Activated CD8-positive, alpha-beta memory T cell treated with anti-CD3 and anti-CD28 coated beads, Interleukin-2, amount 10 ng/mL, durations not matched to agents 7 days and 5 days (primary cell): ENCODE results near the gene KIF1A. TPM values are rescaled to one million over a fixed set of nuclear protein-coding genes. Genes with fewer than 3 reads are reported as not detected.
"Not testable (repeated sequence)": the region's sequence is repeated elsewhere in the genome, so short reads cannot be mapped to it uniquely, and the experiment has no call there.

Experiments used
- ATAC-seq: fragments of 150-1000 bp; cut with Tn5 transposase; one replicate; pipeline ENCODE4 v1.10.0; 2021; ENCODE audit warnings: moderate library complexity
- CTCF ChIA-PET: fragments of 350-600 bp; sonication (Branson Sonifier 250); formaldehyde crosslinking; loops from one replicate; lab custom pipeline; 2021; ENCODE audit warnings: antibody characterized with exemption; lab: Charles Lee
- DNase-seq: peaks from one replicate; pipeline ENCODE4 v3.0.0-alpha.2; 2020
- H3K27ac Mint-ChIP-seq: one replicate; pipeline ENCODE4 v1.8.0; 2021; ENCODE audit warnings: mild to moderate bottlenecking, mixed read lengths
- H3K27me3 Mint-ChIP-seq: one replicate; pipeline ENCODE4 v1.8.0; 2021; ENCODE audit warnings: mixed read lengths
- H3K36me3 Mint-ChIP-seq: one replicate; pipeline ENCODE4 v1.8.0; 2021; ENCODE audit warnings: mild to moderate bottlenecking, mixed read lengths
- H3K4me1 Mint-ChIP-seq: one replicate; pipeline ENCODE4 v1.8.0; 2021; ENCODE audit warnings: mixed read lengths
- H3K4me3 Mint-ChIP-seq: one replicate; pipeline ENCODE4 v1.8.0; 2021; ENCODE audit warnings: mild to moderate bottlenecking, moderate library complexity, mixed read lengths
- H3K9me3 Mint-ChIP-seq: one replicate; pipeline ENCODE4 v1.8.0; 2022; ENCODE audit warnings: low read depth, mixed read lengths
- total RNA-seq, 2 experiments: library from RNA; stranded (reverse); gene quantifications; one replicate each; pipeline ENCODE4 v1.2.3, GENCODE V29; 2021

The KIF1A gene
- total RNA-seq, 2 experiments from 2014 or later, result 0.76 to 4.6 TPM

- peaks cover 20% of the 10 kb centered on the region for H3K4me1 Mint-ChIP-seq
- CTCF ChIA-PET, result interaction anchor here (1.7 kb wide), 1 partner anchor 170 kb away, joined by 4 read pairs; no protein-coding TSS in a partner anchor
- H3K4me3 Mint-ChIP-seq, result peak overlapping the region; percentile 52
- not testable (repeated sequence) for H3K9me3 Mint-ChIP-seq, H3K36me3 Mint-ChIP-seq, H3K27me3 Mint-ChIP-seq, ATAC-seq, DNase-seq, H3K27ac Mint-ChIP-seq
Observed at GRCh38 chr2:240683980-240684728, 135.9 kb downstream of the KIF1A start.

DNA sequence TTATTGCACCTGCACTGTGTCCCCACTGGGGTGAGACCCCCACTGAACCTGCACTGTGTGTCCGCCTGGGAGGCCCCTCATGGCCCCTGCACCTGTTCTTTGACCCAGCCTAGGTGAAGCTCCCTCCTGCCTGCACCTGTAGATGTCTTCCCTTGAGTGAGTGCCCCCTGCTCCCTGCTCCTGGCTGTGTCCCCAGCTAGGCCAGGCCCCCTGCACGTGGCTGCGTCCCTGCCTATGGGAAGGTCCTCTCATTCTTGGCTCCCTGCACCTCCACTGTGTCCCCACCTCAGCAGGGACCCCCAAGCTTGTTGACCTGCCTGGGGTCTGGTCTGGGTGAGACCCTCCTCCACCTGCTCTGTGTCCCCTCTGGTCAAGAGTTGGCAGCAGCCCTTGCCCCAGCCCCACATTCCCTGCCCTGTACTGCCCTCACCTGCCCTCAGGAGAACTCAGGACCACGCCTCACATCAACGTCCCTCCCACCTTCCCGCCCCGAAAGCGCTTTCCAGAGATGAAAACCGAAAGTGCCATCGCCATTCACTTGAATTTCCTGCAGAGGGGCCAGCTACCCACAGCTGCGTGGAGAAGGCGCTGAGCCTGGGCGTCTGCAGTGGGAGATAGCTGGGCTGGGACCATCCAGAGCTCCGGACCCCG is 136.6 kb downstream of the KIF1A start:
- H3K36me3 Mint-ChIP-seq, H3K27ac Mint-ChIP-seq, DNase-seq, H3K9me3 Mint-ChIP-seq, H3K27me3 Mint-ChIP-seq: not testable (repeated sequence)
- ATAC-seq, result peak; percentile 63
- peaks cover 20% of the 10 kb centered on the region for H3K4me1 Mint-ChIP-seq
- CTCF ChIA-PET, result interaction anchor here (0.6 to 1.7 kb wide), 2 partner anchors 67 to 169 kb away, joined by 4 read pairs; no protein-coding TSS in a partner anchor
- peak overlapping the region; percentile 52 for H3K4me3 Mint-ChIP-seq

DNA sequence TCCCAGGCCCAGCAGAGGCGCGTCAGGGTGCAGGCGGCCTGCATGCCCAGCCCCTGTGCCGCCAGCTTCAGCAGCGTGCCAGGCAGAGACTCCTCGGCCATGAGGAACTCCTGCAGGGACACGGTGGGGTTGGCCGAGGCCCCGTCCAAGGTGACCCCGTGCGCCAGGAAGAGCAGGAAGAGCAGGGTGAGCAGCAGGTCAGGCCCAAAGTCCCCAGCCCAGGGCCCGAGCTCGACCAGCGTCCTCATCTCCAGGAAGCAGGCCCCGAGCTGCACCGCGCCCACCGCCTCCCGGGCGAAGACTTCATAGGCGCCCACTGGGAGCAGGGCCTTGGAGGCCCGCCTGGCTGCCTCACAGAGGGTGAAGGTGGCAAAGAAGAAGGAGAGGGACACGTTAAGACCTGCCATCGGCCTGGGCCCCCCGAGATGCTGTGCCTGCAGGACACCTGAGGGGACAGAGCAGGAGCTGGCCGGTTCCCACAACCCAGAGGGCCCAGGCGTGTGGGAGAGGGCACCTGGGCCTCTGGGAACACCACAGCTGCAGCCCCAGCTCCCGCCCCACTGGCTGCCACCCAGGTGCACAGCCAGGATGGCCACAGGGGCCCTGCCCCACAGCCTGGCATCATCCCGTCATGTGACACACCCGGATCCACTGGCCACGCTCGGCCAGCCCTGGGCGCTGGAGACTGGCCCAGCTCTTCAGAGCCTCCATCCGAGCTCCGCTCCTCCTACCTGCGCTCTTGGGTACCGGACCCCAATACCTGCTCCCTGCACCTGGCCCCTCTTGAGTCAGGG is 137.4 kb downstream of the KIF1A start, which contains the start of gene AQP12B:
AQP12B (minus strand) TSS at position 455 of the 794 bp plus-strand sequence; CDS start at position 407, 48 bp downstream.
- H3K27me3 Mint-ChIP-seq, H3K4me3 Mint-ChIP-seq, H3K36me3 Mint-ChIP-seq, H3K27ac Mint-ChIP-seq, ATAC-seq, H3K9me3 Mint-ChIP-seq, DNase-seq: not testable (repeated sequence)
- CTCF ChIA-PET, result interaction anchor here (0.6 kb wide), 1 partner anchor 66 kb away, joined by 4 read pairs; no protein-coding TSS in a partner anchor
- H3K4me1 Mint-ChIP-seq, result peaks cover 20% of the 10 kb centered on the region

DNA sequence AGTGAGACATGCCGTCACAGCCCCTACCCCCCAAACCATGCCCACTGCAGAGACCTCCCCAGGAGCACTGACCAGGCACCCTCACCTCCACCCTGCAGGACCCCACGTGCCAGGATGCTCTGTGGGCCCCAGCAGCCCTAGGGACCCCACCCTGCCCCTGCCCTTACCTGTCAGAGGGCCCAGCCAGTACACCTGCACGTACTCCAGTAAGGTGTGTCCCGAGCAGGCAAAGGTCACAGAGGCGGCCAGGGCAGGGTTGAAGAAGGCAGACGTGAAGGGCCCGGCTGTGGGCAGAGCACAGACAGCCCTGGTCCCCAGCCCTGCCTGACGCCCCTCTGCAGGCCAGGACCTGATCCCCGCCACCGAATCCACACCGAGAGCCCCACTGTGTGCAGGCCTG is 139.8 kb downstream of the KIF1A start:
- H3K4me1 Mint-ChIP-seq, H3K9me3 Mint-ChIP-seq, ATAC-seq, DNase-seq, H3K4me3 Mint-ChIP-seq, H3K27me3 Mint-ChIP-seq, H3K36me3 Mint-ChIP-seq, CTCF ChIA-PET, H3K27ac Mint-ChIP-seq: not testable (repeated sequence)

GRCh38 chr2:240678909-240679308 is 141.1 kb downstream of the KIF1A start:
- ATAC-seq, H3K27ac Mint-ChIP-seq, H3K9me3 Mint-ChIP-seq, H3K36me3 Mint-ChIP-seq, DNase-seq, H3K4me1 Mint-ChIP-seq, CTCF ChIA-PET, H3K27me3 Mint-ChIP-seq, H3K4me3 Mint-ChIP-seq: not testable (repeated sequence)

DNA sequence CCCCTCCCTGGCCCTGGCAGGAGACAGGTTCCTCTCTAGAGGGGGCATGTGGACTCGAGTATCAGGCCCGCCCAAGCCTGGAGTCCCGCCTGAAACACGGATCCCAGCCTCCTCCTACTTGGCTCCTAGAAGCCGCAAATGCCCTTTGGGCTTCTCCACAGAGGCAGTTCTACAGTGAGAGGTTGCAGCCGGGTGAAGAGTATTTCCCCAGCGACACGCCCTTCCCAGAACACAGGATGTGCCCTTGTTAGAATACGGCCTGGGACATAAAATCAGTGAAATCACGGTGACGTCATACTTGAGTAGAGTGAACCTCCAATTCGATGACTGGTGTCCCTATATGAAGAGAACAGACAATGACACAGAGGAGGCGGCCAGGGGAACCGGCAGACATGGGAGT is 142.0 kb downstream of the KIF1A start:
- H3K4me3 Mint-ChIP-seq, ATAC-seq, DNase-seq, H3K9me3 Mint-ChIP-seq, H3K36me3 Mint-ChIP-seq, H3K27ac Mint-ChIP-seq, CTCF ChIA-PET, H3K4me1 Mint-ChIP-seq: not testable (repeated sequence)
- peaks cover 14% of the 10 kb centered on the region for H3K27me3 Mint-ChIP-seq

DNA sequence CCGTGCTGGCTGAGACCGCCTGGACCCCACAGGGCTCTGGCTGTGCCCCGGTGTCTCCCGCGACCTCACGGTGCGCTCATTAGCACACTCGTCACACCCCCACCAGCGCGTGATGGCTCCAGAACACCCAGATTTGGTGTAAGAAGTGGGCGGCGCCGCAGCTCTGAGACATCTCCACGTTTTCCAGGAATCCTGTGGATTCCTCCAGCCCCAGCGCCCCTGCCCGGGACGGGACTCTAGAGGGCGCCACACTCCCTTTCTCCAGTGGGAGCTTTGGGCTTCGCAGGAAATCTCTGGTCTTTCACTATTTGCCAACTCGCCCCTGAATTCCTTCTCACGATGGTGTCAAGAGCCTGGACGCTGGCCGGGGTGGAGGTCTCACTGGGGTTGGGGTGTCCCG is 144.7 kb downstream of the KIF1A start:
- peaks cover 33% of the 10 kb centered on the region for H3K27me3 Mint-ChIP-seq
- H3K9me3 Mint-ChIP-seq, H3K36me3 Mint-ChIP-seq, DNase-seq, H3K4me3 Mint-ChIP-seq, CTCF ChIA-PET, H3K4me1 Mint-ChIP-seq, ATAC-seq, H3K27ac Mint-ChIP-seq: not testable (repeated sequence)

DNA sequence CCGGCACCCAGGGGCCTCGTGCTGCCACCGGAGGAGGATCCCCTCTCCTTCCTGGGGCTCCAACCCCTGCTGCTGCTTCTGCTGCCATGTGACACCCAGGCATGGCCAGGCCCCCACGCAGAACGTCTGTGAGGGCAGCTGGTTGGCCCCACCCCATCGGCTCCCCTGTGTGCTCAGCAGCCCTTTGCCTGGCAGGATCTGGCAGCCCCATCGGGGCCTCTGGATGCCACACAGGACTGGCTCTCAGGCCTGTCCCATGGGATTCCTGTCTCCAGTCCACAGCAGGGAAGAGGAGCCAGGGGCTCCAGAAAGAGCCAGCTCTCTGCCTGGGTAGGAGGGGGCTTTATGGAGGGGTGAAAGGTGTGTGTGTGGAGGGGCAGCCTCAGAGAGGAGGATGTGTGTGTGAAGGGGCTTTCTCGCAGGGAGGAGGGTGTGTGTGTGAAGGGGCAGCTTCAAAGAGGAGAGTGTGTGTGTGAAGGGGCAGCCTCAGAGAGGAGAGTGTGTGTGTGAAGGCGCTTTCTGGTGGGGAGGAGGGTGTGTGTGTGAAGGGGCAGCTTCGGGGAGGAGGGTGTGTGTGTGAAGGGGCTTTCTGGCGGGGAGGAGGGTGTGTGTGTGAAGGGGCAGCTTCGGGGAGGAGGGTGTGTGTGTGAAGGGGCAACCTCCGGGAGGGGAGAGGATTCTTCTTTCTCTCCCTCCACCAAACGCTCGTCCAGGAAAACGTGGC is 145.4 kb downstream of the KIF1A start:
- H3K4me3 Mint-ChIP-seq, H3K9me3 Mint-ChIP-seq, ATAC-seq, H3K36me3 Mint-ChIP-seq, DNase-seq, H3K27ac Mint-ChIP-seq, H3K4me1 Mint-ChIP-seq: not testable (repeated sequence)
- peaks cover 38% of the 10 kb centered on the region for H3K27me3 Mint-ChIP-seq
- CTCF ChIA-PET, result interaction anchor here (0.8 kb wide), 1 partner anchor 22 kb away, joined by 3 read pairs; no protein-coding TSS in a partner anchor

- Mint-ChIP-seq H3K27me3 (peaks cover 49% of the 10 kb centered on the region), H3K9me3 (no peaks in the 10 kb centered on the region), H3K27ac (no peak overlapping the region), H3K4me3 (no peak overlapping the region), H3K4me1 (no peaks in the 10 kb centered on the region), H3K36me3 (no peaks in the 10 kb centered on the region)
- ATAC-seq (no peak), DNase-seq (no peak)
- CTCF ChIA-PET, result no interaction called here
Observed at GRCh38 chr2:240672701-240673190, 147.3 kb downstream of the KIF1A start.

DNA sequence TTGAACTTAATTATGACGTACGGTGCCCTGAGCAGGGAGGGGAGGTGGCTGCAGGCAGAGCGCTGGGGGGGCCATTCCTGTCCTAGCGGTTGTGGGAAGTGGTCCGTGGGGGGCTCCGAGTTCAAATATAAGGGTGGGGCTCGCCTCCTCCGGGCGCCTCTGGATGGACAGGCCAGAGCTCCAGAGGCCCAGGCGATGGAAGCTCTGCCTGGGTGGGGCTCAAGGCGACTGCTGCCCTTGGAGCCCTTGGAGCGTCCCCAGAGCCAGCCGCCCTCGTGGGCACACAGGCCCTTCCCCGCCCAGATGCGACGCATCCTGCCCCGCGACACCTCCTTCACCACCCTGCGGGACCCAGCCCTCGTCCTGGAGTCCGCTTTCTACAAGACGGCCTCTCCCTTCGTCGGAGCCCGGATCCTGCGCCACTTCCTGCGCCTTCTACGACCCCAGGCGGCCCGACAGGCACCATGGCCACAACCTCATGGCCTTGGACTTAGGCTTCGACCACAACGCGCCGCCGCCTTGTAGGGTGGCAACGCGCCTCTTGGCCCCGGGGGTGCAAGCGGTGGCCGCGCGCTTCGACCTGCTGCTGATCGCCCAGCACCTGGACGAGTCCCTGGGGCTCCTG is 147.8 kb downstream of the KIF1A start:
- Mint-ChIP-seq H3K9me3 (no peaks in the 10 kb centered on the region), H3K27me3 (peaks cover 54% of the 10 kb centered on the region), H3K36me3 (no peaks in the 10 kb centered on the region), H3K27ac (no peak overlapping the region), H3K4me3 (no peak overlapping the region), H3K4me1 (no peaks in the 10 kb centered on the region)
- no peak for DNase-seq
- ATAC-seq, result no peak
- CTCF ChIA-PET, result no interaction called here

GRCh38 chr2:240670950-240671349 is 149.1 kb downstream of the KIF1A start:
- DNase-seq (no peak), ATAC-seq (no peak)
- Mint-ChIP-seq H3K9me3 (no peaks in the 10 kb centered on the region), H3K4me1 (no peaks in the 10 kb centered on the region), H3K27ac (no peak overlapping the region), H3K27me3 (peaks cover 66% of the 10 kb centered on the region), H3K36me3 (peaks cover 2% of the 10 kb centered on the region), H3K4me3 (no peak overlapping the region)
- CTCF ChIA-PET, result no interaction called here

DNA sequence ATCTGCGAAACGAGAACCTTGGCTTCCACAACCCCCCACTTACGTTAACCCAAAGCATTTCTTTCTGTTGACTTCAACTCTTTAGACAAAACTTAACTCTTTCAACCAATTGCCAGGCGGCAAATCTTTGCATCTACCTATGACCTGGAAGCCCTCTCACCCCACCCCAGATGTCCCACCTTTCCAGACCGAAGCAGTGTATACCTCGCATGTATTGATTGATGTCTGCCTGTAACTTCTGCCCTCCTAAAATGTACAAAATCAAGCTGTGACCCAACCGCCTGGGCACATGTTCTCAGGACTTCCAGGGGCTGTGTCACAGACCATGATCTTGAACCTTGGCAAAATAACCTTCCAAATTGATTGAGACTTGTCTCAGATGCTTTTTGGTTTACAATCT is 149.6 kb downstream of the KIF1A start:
- CTCF ChIA-PET, result no interaction called here
- no peaks in the 10 kb centered on the region for H3K9me3 Mint-ChIP-seq
- H3K27me3 Mint-ChIP-seq, result peaks cover 70% of the 10 kb centered on the region
- H3K4me1 Mint-ChIP-seq, result no peaks in the 10 kb centered on the region
- peaks cover 2% of the 10 kb centered on the region for H3K36me3 Mint-ChIP-seq
- ATAC-seq (no peak), DNase-seq (no peak)
- H3K4me3 Mint-ChIP-seq, result no peak overlapping the region
- H3K27ac Mint-ChIP-seq, result no peak overlapping the region
